Astrocyte of the hippocampus (primary cell): ENCODE measurements around the gene GIGYF1.

Experiments used
- DNase-seq: peaks from one replicate; pipeline ENCODE4 v3.0.0; 2011; ENCODE audit warnings: low read depth, low spot score

GIGYF1 gene

GRCh38 chr7:100632951-100633717 is 60.9 kb downstream of the GIGYF1 start:
- peak; percentile 58 for DNase-seq

- DNase-seq = no peak
These were observed 64.0 kb downstream of the GIGYF1 start for GRCh38 chr7:100630066-100630465.
